Fibroblast of the aortic adventitia (primary cell): ENCODE data around the gene CLC. TPM values are rescaled to one million over a fixed set of nuclear protein-coding genes. Genes with fewer than 3 reads are reported as not detected.

ENCODE experiments used
- DNase-seq: peaks from one replicate; pipeline ENCODE4 v3.0.0-alpha.2; 2010; ENCODE audit warnings: low read depth
- H3K4me3 ChIP-seq: 2 replicates; pipeline ENCODE4 v1.5.1; 2011; ENCODE audit warnings: low read depth, mild to moderate bottlenecking, control low read depth, low read length, moderate library complexity
- CTCF ChIP-seq: IDR thresholded peaks from 2 replicates; pipeline ENCODE4 v1.5.1; 2011; ENCODE audit warnings: mild to moderate bottlenecking, low read length, control low read depth, inconsistent platforms; ENCODE audit not compliant: insufficient read depth
- total RNA-seq: library from RNA; depleted of rRNA; stranded (reverse); fragments of >200 nt; gene quantifications from 2 replicates; pipeline ENCODE4 v1.2.3, GENCODE V29; 2012; ENCODE audit warnings: low replicate concordance

CLC gene
- total RNA-seq, 1 donor = not detected

- no peak for DNase-seq
- no peak overlapping the region for H3K4me3 ChIP-seq
- TF ChIP-seq CTCF = no peak
Observed at GRCh38 chr19:39709026-39709872, 28.6 kb downstream of the CLC start.

DNA sequence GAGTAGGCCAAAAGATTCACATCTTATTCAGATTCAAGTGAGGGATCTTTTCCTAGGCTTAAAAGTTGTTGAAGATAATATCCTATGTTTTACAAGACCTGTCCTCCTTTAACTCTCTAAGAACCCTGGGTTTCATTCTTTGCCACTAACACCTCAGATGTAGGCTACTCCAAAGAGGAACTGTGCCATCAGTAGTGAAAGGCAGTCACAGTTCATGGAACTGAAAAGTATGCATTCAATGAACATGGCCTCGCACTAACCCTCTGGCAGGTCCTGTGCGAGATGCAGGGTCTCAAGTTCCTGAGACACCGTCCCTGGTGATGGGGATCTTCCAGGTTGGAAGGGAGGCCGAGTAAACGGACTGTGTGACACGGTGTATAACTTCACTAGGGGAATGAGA lies 29.2 kb downstream of the CLC start:
- no peak for TF ChIP-seq CTCF
- no peak for DNase-seq
- H3K4me3 ChIP-seq = no peak overlapping the region

DNA sequence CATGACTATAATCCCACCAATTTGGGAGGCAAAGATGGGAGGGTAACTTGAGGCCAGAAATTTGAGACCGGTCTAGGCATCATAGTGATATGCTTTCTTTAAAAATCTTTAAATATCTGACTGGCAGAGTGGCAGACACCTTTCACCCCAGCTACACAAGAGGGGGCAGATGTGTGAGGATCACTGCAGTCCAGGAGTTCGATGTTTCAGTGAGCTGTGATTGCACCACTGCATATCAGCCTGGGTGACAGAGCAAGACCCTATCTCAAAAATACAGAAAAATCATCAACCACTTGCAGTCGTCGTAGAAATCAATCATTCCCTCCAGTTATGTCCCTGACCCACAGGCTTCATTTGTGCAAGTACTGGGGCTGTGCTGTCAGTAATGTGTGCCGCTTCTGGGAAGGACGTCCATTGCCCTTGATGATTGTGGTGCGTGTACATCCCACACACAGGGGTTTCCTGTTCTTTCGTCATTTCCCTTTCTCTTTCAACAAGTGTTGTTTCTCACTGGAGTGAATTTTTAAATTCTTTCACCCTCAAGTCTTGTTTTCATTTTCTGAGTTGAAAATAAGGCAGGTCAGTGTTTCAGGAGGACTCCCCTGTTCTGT lies 32.1 kb downstream of the CLC start:
- TF ChIP-seq CTCF = no peak

DNA sequence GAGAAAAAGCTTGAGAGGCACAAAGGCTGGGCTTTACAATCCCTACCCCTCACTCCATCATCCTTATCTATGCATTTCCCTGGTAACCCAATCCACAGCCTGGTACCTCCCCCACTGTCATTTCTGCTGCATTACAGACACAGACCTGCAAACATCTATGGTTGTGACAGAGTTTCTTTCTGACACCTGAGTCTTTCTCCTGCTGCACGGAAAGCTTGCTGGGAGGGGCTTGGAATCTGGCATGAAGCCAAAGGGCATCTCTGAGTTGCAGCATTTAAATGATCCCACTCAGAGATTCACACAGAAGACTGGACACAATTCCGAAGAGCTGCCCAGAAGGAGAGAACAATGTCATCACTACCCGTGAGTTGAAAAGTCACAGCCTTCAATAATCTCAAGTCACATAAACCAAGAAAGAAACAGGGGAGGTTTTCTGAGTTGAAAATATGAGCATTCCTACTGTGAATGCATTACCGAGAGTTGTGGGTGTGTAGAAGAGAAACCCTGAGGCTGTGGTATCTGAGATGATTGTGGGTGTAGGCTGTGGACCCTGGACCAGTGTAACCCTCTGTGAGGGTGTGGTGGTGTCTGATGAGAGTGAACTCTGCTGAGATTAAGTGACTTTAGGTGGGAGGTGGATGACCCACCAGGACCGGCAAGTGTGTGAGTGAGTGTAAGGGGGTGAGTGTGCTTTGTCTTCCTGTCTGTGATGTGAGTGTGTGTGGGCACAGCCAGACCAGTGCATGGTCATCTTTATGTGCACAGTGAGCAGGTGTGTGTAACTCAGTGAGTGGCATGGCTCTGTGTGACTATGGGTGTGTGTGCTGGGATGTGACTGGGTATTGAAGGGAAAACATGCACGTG lies 33.4 kb downstream of the CLC start, which contains the start of gene LGALS14:
Gene LGALS14, plus strand, starts transcription at position 301 of the 864 bp plus-strand sequence. Its CDS starts 48 bp downstream, at position 349.
- DNase-seq = no peak
- no peak for TF ChIP-seq CTCF
- H3K4me3 ChIP-seq = no peak within 1 kb of the TSS

More for the DNA sequence above, 32.1 kb downstream of the CLC start:
- no peak for DNase-seq
- no peak overlapping the region for H3K4me3 ChIP-seq

GRCh38 chr19:39701291-39701690 lies 36.5 kb downstream of the CLC start:
- no peak for TF ChIP-seq CTCF

GRCh38 chr19:39698535-39698934 lies 39.3 kb downstream of the CLC start:
- no peak overlapping the region for H3K4me3 ChIP-seq
- TF ChIP-seq CTCF = no peak
- DNase-seq = no peak

More at GRCh38 chr19:39701291-39701690, 36.5 kb downstream of the CLC start:
- no peak for DNase-seq
- no peak overlapping the region for H3K4me3 ChIP-seq
